SK-N-DZ (cell line): ENCODE results near the gene CSF2RB.

Experiments used
- DNase-seq: peaks from one replicate; pipeline ENCODE4 v3.0.0-alpha.2; 2015; ENCODE audit warnings: low spot score

The CSF2RB gene

GRCh38 chr22:36935313-36935610 lies 21.8 kb downstream of the CSF2RB start:
- DNase-seq: no peak

- DNase-seq: no peak
Measured at GRCh38 chr22:36935694-36936093, 22.3 kb downstream of the CSF2RB start.

GRCh38 chr22:36936362-36937116 lies 23.1 kb downstream of the CSF2RB start:
- no peak for DNase-seq

- no peak for DNase-seq
Measured at GRCh38 chr22:36937319-36938027, 24.0 kb downstream of the CSF2RB start.

GRCh38 chr22:36938028-36938425 lies 24.6 kb downstream of the CSF2RB start:
- no peak for DNase-seq

- no peak for DNase-seq
Measured at GRCh38 chr22:36938886-36939285, 25.5 kb downstream of the CSF2RB start.

GRCh38 chr22:36940676-36941075 lies 27.2 kb downstream of the CSF2RB start:
- DNase-seq: no peak

- no peak for DNase-seq
Measured at GRCh38 chr22:36942556-36942955, 29.1 kb downstream of the CSF2RB start.

GRCh38 chr22:36946421-36947158 lies 33.2 kb downstream of the CSF2RB start:
- no peak for DNase-seq

- no peak for DNase-seq
Measured at GRCh38 chr22:36948273-36949225, 35.1 kb downstream of the CSF2RB start.

- no peak for DNase-seq
Measured at GRCh38 chr22:36950797-36951590, 37.6 kb downstream of the CSF2RB start.

GRCh38 chr22:36951746-36952145 lies 38.3 kb downstream of the CSF2RB start:
- DNase-seq: no peak

- DNase-seq: no peak
Measured at GRCh38 chr22:36953239-36954080, 40.0 kb downstream of the CSF2RB start.

GRCh38 chr22:36954251-36955014 lies 41.0 kb downstream of the CSF2RB start:
- DNase-seq: no peak

GRCh38 chr22:36955691-36956090 lies 42.3 kb downstream of the CSF2RB start:
- DNase-seq: no peak

- DNase-seq: no peak
Measured at GRCh38 chr22:36958366-36958765, 44.9 kb downstream of the CSF2RB start.

- no peak for DNase-seq
Measured at GRCh38 chr22:36961626-36962025, 48.2 kb downstream of the CSF2RB start.

GRCh38 chr22:36963302-36963701 lies 49.9 kb downstream of the CSF2RB start:
- DNase-seq: no peak

- DNase-seq: no peak
Measured at GRCh38 chr22:36964106-36964505, 50.7 kb downstream of the CSF2RB start.
